D721Med (cell line): ENCODE measurements around the gene IKZF3.

Experiments used
- DNase-seq: peaks from one replicate; pipeline ENCODE4 v3.0.0; 2011; ENCODE audit warnings: low spot score; ENCODE audit not compliant: insufficient read length
- FAIRE-seq: peaks from 2 replicates; lab custom pipeline; 2011; peaks lifted over from hg19 to GRCh38; lab: Jason Lieb, UNC
- CTCF ChIP-seq: IDR thresholded peaks from 2 replicates; pipeline ENCODE4 v1.5.1; 2012; ENCODE audit warnings: mild to moderate bottlenecking, control low read depth; ENCODE audit not compliant: insufficient read depth; ENCODE audit errors: missing control alignments

The IKZF3 gene

GRCh38 chr17:39761861-39762496, 102.1 kb downstream of the IKZF3 start:
- no peak for FAIRE-seq
- no peak for TF ChIP-seq CTCF
- DNase-seq = no peak

- DNase-seq = no peak
- no peak for TF ChIP-seq CTCF
- FAIRE-seq = no peak
These were observed 104.9 kb downstream of the IKZF3 start for GRCh38 chr17:39759204-39759603.

GRCh38 chr17:39757931-39758873, 105.9 kb downstream of the IKZF3 start:
- FAIRE-seq (no peak), DNase-seq (no peak)
- no peak for TF ChIP-seq CTCF

- DNase-seq (no peak), FAIRE-seq (no peak)
- TF ChIP-seq CTCF = no peak
These were observed 106.9 kb downstream of the IKZF3 start for GRCh38 chr17:39757176-39757662.

- no peak for DNase-seq
- FAIRE-seq = no peak
- TF ChIP-seq CTCF = no peak
These were observed 107.6 kb downstream of the IKZF3 start for GRCh38 chr17:39756380-39757079.

GRCh38 chr17:39755554-39756379, 108.3 kb downstream of the IKZF3 start:
- no peak for FAIRE-seq
- no peak for TF ChIP-seq CTCF
- no peak for DNase-seq
